ENCODE results near the gene PLCG2.

Gene PLCG2

DNA sequence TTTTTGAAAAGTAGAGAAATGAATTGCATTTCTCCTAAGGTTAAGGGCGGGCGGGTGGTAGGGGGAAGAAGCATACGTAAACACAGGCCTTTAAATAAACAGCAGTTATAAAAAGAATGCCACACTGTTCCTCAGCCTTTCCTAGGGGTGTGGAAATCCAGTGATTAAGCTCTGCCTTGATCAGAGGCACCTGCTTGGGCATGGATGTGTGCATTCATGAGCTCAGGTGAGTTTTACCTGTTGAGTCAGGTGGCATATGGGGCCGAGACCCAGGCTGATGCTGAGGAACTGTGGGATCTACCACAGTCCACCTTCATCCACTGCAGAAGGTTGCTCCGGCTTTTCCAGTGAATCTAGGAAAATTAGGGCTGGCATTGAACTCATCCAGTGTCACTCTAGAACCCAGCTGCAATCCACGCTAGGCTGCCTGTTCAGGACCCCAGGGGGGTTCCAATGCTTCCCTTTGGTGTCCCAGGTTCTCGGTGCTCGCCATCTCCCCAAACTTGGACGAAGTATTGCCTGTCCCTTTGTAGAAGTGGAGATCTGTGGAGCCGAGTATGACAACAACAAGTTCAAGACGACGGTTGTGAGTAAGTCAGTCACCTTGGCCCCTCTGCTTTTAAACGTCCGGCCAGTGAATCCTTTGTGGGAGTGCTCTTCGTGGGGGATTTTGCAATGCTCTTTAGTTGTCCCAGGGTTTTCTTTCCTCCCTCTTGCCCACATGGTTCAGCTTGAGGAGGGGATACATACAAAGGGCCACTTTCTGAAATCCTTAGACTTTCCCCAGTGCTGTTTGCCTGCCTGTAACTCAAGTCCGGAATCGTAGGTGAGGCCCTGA is 159.5 kb downstream of the PLCG2 start:
- no peak for TF ChIP-seq FOXP2 (optimal IDR thresholded peaks at IDR 0.05; ENCODE audit: borderline replicate concordance, extremely low read depth, extremely low read length, insufficient read depth)
- TF ChIP-seq REST (IDR thresholded peaks at IDR 0.05; ENCODE audit: insufficient read depth in 1 of 2, low read depth in 2 of 2, low read length in 2 of 2) = no peak
- TF ChIP-seq SIN3A (IDR thresholded peaks at IDR 0.05; ENCODE audit: borderline replicate concordance, insufficient read depth, low read length) = no peak
- no peak for TF ChIP-seq TAF1 (IDR thresholded peaks at IDR 0.05; ENCODE audit: borderline replicate concordance, insufficient read depth, low read length)
- TF ChIP-seq POLR2AphosphoS5 (IDR thresholded peaks at IDR 0.05; ENCODE audit: low read depth, low read length) = no peak

DNA sequence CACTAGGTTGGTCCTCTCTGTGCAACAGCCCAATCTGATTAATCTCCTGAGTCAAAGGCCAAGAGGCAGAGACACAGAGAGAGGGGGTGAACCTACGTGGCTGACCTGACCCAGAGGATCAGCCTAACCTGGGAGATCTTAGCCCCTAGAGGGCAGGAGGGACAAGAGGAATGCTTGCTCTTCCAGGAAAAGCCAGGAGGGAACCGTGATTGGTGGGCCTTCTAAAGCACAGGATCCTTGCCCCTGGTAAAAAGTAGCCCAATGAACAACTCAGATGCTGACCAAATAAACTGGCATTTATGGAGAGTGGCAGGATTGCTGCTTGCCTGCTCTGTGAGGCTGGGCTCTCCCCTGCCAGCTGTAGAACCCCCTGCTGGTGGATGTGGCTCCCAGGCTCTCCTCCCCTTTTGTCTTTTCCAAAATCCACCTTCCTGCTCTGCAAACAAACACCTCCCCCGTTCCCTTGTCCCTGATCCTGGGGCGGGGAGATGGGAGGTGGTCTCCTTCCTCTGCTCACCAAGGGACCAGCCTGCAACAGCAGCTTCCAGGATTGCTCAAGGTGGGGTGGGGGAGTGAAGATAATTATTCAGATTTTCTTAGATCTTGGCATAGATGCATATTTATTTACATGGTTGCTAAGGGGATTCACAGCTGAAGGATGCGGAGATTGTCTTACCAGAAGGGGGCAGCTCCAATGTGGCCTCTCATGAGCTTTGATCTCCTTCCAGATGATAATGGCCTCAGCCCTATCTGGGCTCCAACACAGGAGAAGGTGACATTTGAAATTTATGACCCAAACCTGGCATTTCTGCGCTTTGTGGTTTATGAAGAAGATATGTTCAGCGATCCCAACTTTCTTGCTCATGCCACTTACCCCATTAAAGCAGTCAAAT is 160.3 kb downstream of the PLCG2 start:
- no peak for TF ChIP-seq POLR2AphosphoS5 (IDR thresholded peaks at IDR 0.05; ENCODE audit: low read depth, low read length)
- TF ChIP-seq TAF1 (IDR thresholded peaks at IDR 0.05; ENCODE audit: borderline replicate concordance, insufficient read depth, low read length) = no peak
- TF ChIP-seq REST (IDR thresholded peaks at IDR 0.05; ENCODE audit: insufficient read depth in 1 of 2, low read depth in 2 of 2, low read length in 2 of 2) = no peak
- TF ChIP-seq FOXP2 (optimal IDR thresholded peaks at IDR 0.05; ENCODE audit: borderline replicate concordance, extremely low read depth, extremely low read length, insufficient read depth) = no peak
- no peak for TF ChIP-seq SIN3A (IDR thresholded peaks at IDR 0.05; ENCODE audit: borderline replicate concordance, insufficient read depth, low read length)

GRCh38 chr16:81940781-81941560 is 161.9 kb downstream of the PLCG2 start:
- TF ChIP-seq TAF1 (IDR thresholded peaks at IDR 0.05; ENCODE audit: borderline replicate concordance, insufficient read depth, low read length) = no peak
- TF ChIP-seq REST (IDR thresholded peaks at IDR 0.05; ENCODE audit: insufficient read depth in 1 of 2, low read depth in 2 of 2, low read length in 2 of 2) = no peak
- TF ChIP-seq FOXP2 (optimal IDR thresholded peaks at IDR 0.05; ENCODE audit: borderline replicate concordance, extremely low read depth, extremely low read length, insufficient read depth) = no peak
- TF ChIP-seq POLR2AphosphoS5 (IDR thresholded peaks at IDR 0.05; ENCODE audit: low read depth, low read length) = no peak
- no peak for TF ChIP-seq SIN3A (IDR thresholded peaks at IDR 0.05; ENCODE audit: borderline replicate concordance, insufficient read depth, low read length)

DNA sequence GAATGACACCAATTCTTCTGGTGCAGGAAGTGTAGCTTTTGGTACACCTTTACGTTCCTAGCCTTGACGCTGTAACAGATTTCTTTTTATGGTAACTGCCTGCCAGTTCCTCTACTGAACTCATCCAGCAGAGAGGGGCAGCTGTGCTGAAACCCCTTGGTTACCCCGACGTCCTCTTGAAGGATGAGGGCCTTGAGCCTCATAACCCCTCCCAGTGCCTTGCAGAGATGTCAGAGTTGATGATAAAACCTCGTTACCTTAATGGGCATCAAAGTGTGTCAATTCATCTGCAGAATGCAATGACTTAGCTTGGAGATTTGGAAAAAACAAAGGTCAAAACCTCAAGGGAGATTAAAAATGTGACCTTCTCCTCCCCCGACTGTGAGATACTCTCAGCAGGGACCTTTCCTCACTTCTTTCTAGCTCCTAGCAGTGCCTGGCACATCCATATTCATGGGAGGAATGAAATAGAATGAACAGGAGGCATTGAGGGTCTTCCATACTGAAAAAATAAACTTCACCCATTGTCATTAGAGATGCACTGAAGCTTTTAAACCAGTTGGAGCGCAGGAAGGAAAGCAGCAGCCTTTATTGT is 163.0 kb downstream of the PLCG2 start:
- TF ChIP-seq SIN3A (IDR thresholded peaks at IDR 0.05; ENCODE audit: borderline replicate concordance, insufficient read depth, low read length) (no peak), REST (IDR thresholded peaks at IDR 0.05; ENCODE audit: insufficient read depth in 1 of 2, low read depth in 2 of 2, low read length in 2 of 2) (no peak), FOXP2 (optimal IDR thresholded peaks at IDR 0.05; ENCODE audit: borderline replicate concordance, extremely low read depth, extremely low read length, insufficient read depth) (no peak), TAF1 (IDR thresholded peaks at IDR 0.05; ENCODE audit: borderline replicate concordance, insufficient read depth, low read length) (no peak), POLR2AphosphoS5 (IDR thresholded peaks at IDR 0.05; ENCODE audit: low read depth, low read length) (no peak)

Measured in PFSK-1 (cell line).